ENCODE data around the gene CDC25B. TPM values are rescaled to one million over a fixed set of nuclear protein-coding genes. Genes with fewer than 3 reads are reported as not detected.

Gene CDC25B
- total and polyA plus RNA-seq, 2 of the 13 experiments (the other 11 are each of a cell fraction or from before 2014, with no cell fraction given): 14.5 to 19.4 TPM

DNA sequence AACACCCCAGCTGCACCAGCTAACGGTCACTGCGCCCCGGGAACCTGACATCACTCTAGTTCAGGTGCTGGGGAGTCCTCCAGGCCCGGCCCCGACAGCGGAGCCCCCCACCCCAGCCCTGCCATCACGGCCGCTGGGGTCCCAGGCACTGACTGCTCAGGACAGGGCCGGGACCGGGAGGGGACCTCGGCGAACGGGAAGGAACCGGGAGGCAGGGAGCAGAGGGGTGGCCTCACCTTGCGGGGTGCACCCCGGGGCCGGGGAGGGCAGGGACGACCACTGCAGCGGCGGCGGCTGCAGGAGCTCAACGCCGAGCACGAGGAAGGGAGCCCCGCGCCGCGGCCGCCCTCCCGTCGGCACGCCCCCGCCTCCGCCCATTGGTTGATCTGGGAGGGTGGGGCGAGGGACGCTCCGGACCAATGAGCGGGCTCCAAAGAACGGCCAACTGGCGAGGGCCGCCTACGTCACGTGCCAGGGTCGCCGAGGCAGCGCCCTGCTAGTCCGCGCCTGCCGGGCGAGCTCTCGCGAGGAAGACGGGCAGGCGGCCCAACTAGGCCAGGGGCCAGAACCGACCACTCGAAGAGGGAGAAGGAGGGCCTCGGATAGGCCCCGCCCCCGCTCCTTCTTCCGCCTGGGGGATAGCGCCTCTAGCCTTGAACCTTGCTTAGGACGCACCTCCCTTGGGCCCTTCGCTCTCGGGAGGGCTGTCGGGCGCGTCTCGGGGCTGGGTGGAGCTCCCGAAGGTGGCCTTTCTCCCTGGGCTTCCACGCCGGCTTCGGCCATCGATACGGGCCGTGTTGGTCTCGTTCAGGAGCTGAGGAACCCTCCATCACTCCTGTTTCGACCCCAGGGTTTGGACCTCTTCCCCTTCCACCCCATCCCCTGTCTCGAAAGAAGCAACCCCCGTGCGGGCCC lies 28.4 kb upstream of the CDC25B start, which contains the start of gene ADISSP (continued):
- TF ChIP-seq, protein P1, sequence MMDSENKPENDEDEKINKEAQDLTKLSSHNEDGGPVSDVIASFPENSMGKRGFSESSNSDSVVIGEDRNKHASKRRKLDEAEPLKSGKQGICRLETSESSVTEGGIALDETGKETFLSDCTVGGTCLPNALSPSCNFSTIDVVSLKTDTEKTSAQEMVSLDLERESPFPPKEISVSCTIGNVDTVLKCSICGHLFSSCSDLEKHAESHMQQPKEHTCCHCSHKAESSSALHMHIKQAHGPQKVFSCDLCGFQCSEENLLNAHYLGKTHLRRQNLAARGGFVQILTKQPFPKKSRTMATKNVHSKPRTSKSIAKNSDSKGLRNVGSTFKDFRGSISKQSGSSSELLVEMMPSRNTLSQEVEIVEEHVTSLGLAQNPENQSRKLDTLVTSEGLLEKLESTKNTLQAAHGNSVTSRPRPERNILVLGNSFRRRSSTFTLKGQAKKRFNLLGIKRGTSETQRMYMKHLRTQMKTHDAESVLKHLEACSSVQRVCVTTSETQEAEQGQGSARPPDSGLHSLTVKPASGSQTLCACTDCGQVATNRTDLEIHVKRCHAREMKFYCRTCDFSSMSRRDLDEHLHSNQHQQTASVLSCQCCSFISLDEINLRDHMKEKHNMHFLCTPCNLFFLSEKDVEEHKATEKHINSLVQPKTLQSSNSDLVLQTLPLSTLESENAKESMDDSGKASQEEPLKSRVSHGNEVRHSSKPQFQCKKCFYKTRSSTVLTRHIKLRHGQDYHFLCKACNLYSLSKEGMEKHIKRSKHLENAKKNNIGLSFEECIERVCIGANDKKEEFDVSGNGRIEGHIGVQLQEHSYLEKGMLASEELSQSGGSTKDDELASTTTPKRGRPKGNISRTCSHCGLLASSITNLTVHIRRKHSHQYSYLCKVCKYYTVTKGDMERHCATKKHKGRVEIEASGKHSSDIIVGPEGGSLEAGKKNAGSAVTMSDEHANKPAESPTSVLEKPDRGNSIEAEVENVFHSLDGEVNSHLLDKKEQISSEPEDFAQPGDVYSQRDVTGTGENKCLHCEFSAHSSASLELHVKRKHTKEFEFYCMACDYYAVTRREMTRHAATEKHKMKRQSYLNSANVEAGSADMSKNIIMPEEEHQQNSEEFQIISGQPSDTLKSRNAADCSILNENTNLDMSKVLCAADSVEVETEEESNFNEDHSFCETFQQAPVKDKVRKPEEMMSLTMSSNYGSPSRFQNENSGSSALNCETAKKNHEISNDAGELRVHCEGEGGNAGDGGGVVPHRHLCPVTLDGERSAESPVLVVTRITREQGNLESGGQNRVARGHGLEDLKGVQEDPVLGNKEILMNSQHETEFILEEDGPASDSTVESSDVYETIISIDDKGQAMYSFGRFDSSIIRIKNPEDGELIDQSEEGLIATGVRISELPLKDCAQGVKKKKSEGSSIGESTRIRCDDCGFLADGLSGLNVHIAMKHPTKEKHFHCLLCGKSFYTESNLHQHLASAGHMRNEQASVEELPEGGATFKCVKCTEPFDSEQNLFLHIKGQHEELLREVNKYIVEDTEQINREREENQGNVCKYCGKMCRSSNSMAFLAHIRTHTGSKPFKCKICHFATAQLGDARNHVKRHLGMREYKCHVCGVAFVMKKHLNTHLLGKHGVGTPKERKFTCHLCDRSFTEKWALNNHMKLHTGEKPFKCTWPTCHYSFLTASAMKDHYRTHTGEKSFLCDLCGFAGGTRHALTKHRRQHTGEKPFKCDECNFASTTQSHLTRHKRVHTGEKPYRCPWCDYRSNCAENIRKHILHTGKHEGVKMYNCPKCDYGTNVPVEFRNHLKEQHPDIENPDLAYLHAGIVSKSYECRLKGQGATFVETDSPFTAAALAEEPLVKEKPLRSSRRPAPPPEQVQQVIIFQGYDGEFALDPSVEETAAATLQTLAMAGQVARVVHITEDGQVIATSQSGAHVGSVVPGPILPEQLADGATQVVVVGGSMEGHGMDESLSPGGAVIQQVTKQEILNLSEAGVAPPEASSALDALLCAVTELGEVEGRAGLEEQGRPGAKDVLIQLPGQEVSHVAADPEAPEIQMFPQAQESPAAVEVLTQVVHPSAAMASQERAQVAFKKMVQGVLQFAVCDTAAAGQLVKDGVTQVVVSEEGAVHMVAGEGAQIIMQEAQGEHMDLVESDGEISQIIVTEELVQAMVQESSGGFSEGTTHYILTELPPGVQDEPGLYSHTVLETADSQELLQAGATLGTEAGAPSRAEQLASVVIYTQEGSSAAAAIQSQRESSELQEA (CRISPR knock-in tag; IDR thresholded peaks at IDR 0.05; ENCODE audit: not compliant biosample characterization): peak; percentile 15
- no peak for TF ChIP-seq ZNF616 (CRISPR knock-in tag; IDR thresholded peaks at IDR 0.05; ENCODE audit: low read depth)
- TF ChIP-seq FOXK1 (CRISPR knock-in tag; IDR thresholded peaks at IDR 0.05; ENCODE audit: borderline replicate concordance, low read depth): peak; percentile 72; the same call in 1 of the 2 replicates
- peak; percentile 77; the same call in 1 of the 2 replicates for TF ChIP-seq ZFP1 (CRISPR knock-in tag; IDR thresholded peaks at IDR 0.05)
- TF ChIP-seq, protein P2, sequence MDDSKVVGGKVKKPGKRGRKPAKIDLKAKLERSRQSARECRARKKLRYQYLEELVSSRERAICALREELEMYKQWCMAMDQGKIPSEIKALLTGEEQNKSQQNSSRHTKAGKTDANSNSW (CRISPR knock-in tag; IDR thresholded peaks at IDR 0.05; ENCODE audit: borderline replicate concordance): peak; percentile 94; the same call in 1 of the 2 replicates
- TF ChIP-seq, protein P3, sequence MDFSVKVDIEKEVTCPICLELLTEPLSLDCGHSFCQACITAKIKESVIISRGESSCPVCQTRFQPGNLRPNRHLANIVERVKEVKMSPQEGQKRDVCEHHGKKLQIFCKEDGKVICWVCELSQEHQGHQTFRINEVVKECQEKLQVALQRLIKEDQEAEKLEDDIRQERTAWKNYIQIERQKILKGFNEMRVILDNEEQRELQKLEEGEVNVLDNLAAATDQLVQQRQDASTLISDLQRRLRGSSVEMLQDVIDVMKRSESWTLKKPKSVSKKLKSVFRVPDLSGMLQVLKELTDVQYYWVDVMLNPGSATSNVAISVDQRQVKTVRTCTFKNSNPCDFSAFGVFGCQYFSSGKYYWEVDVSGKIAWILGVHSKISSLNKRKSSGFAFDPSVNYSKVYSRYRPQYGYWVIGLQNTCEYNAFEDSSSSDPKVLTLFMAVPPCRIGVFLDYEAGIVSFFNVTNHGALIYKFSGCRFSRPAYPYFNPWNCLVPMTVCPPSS (IDR thresholded peaks at IDR 0.05): no peak
- peak; percentile 95 for TF ChIP-seq ZBTB7B (CRISPR knock-in tag; IDR thresholded peaks at IDR 0.05)
- 0 out of 2 replicates have a peak, but pooled peaks have one; percentile 31 for TF ChIP-seq SIX1 (CRISPR knock-in tag; IDR thresholded peaks at IDR 0.05; ENCODE audit: borderline replicate concordance)
- TF ChIP-seq MBD4 (IDR thresholded peaks at IDR 0.05; ENCODE audit: borderline replicate concordance, low read length): no peak
- no peak for TF ChIP-seq HDAC6 (IDR thresholded peaks at IDR 0.05; ENCODE audit: low read depth, low read length)
- TF ChIP-seq, protein P4, sequence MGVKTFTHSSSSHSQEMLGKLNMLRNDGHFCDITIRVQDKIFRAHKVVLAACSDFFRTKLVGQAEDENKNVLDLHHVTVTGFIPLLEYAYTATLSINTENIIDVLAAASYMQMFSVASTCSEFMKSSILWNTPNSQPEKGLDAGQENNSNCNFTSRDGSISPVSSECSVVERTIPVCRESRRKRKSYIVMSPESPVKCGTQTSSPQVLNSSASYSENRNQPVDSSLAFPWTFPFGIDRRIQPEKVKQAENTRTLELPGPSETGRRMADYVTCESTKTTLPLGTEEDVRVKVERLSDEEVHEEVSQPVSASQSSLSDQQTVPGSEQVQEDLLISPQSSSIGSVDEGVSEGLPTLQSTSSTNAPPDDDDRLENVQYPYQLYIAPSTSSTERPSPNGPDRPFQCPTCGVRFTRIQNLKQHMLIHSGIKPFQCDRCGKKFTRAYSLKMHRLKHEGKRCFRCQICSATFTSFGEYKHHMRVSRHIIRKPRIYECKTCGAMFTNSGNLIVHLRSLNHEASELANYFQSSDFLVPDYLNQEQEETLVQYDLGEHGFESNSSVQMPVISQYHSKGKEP (CRISPR knock-in tag; IDR thresholded peaks at IDR 0.05): no peak
- TF ChIP-seq FOXA3 (CRISPR knock-in tag; IDR thresholded peaks at IDR 0.05): no peak; the same call in 1 of the 2 replicates
- TF ChIP-seq, protein P5, sequence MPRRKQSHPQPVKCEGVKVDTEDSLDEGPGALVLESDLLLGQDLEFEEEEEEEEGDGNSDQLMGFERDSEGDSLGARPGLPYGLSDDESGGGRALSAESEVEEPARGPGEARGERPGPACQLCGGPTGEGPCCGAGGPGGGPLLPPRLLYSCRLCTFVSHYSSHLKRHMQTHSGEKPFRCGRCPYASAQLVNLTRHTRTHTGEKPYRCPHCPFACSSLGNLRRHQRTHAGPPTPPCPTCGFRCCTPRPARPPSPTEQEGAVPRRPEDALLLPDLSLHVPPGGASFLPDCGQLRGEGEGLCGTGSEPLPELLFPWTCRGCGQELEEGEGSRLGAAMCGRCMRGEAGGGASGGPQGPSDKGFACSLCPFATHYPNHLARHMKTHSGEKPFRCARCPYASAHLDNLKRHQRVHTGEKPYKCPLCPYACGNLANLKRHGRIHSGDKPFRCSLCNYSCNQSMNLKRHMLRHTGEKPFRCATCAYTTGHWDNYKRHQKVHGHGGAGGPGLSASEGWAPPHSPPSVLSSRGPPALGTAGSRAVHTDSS (CRISPR knock-in tag; conservative IDR thresholded peaks at IDR 0.05): peak; percentile 82; the same call in 1 of the 2 replicates
- no peak for TF ChIP-seq PRPF4 (IDR thresholded peaks at IDR 0.05; ENCODE audit: low read depth, low read length, poor library complexity, severe bottlenecking)

Measured in HepG2 (cell line).